Measurements from ENCODE around the gene METRNL.
A peak's percentile ranks its signal among the peaks of the same experiment; 100 is the strongest.
"Not testable (repeated sequence)": the region's sequence is repeated elsewhere in the genome, so short reads cannot be mapped to it uniquely, and the experiment has no call there.

METRNL gene

GRCh38 chr17:83079352-83079747, at the start of gene METRNL:
Gene METRNL, plus strand, starts transcription at chr17:83079609. Its CDS starts 207 bp downstream, at chr17:83079816.
- FAIRE-seq (no peak), DNase-seq (ENCODE audit: insufficient read length, low spot score) (peak; percentile 85)
- TF ChIP-seq CTCF (IDR thresholded peaks at IDR 0.05; ENCODE audit: insufficient read depth, missing control alignments) = no peak

GRCh38 chr17:83030432-83030831, 49.0 kb upstream of the METRNL start:
- DNase-seq (ENCODE audit: insufficient read length, low spot score) = no peak
- no peak for TF ChIP-seq CTCF (IDR thresholded peaks at IDR 0.05; ENCODE audit: insufficient read depth, missing control alignments)
- no peak for FAIRE-seq

- no peak for FAIRE-seq
- no peak for DNase-seq (ENCODE audit: insufficient read length, low spot score)
- TF ChIP-seq CTCF (IDR thresholded peaks at IDR 0.05; ENCODE audit: insufficient read depth, missing control alignments) = no peak
These were observed 48.0 kb upstream of the METRNL start for GRCh38 chr17:83031321-83031945.

GRCh38 chr17:83031946-83032451, 47.4 kb upstream of the METRNL start:
- FAIRE-seq; DNase-seq (ENCODE audit: insufficient read length, low spot score): not testable (repeated sequence)

- FAIRE-seq = no peak
- no peak for TF ChIP-seq CTCF (IDR thresholded peaks at IDR 0.05; ENCODE audit: insufficient read depth, missing control alignments)
- no peak for DNase-seq (ENCODE audit: insufficient read length, low spot score)
These were observed 46.6 kb upstream of the METRNL start for GRCh38 chr17:83032781-83033180.

GRCh38 chr17:83034525-83034924, 44.9 kb upstream of the METRNL start:
- DNase-seq (ENCODE audit: insufficient read length, low spot score) = no peak
- no peak for TF ChIP-seq CTCF (IDR thresholded peaks at IDR 0.05; ENCODE audit: insufficient read depth, missing control alignments)
- FAIRE-seq = no peak

- DNase-seq (ENCODE audit: insufficient read length, low spot score) (no peak), FAIRE-seq (no peak)
These were observed 43.7 kb upstream of the METRNL start for GRCh38 chr17:83035722-83036121.

More at GRCh38 chr17:83035722-83036121, 43.7 kb upstream of the METRNL start:
- no peak for TF ChIP-seq CTCF (IDR thresholded peaks at IDR 0.05; ENCODE audit: insufficient read depth, missing control alignments)

All from D721Med (cell line).